Heart right ventricle (tissue), 16 donors: Measurements from ENCODE around the gene ADPRS. TPM values are rescaled to one million over a fixed set of nuclear protein-coding genes. Genes with fewer than 3 reads are reported as not detected.

Experiments used
- ATAC-seq, 8 donors: fragments of 200-7000 bp; cut with Tn5 transposase; one replicate each; pipeline ENCODE4 v1.9.1; 2020; ENCODE audit warnings: mild to moderate bottlenecking in 8 of 8, moderate library complexity in 8 of 8, moderate number of reproducible peaks in 1 of 8
- DNase-seq, 2 donors: peaks; one replicate each; pipeline ENCODE4 v3.0.0-alpha.2; 2020
- H3K27ac ChIP-seq, 10 donors: fragments of 200-600 bp; sonication (generic) in 2 of 10; one replicate each; pipeline versions ENCODE4 v1.5.0 to v1.8.0; 2020 to 2022; ENCODE audit warnings: mild to moderate bottlenecking in 3 of 10
- H3K27me3 ChIP-seq, 7 donors: fragments of 200-600 bp; one replicate each; pipeline ENCODE4 v1.8.0; 2021 to 2022; ENCODE audit warnings: mild to moderate bottlenecking in 2 of 7
- H3K36me3 ChIP-seq, 9 donors: fragments of 200-600 bp; sonication (generic) in 1 of 9; one replicate each; pipeline versions ENCODE4 v1.5.0 to v1.8.0; 2020 to 2022; ENCODE audit warnings: mild to moderate bottlenecking in 2 of 9
- H3K4me1 ChIP-seq, 9 donors: fragments of 200-600 bp; sonication (generic) in 1 of 9; one replicate each; pipeline versions ENCODE4 v1.5.0 to v1.8.0; 2020 to 2022; ENCODE audit warnings: mild to moderate bottlenecking in 4 of 9
- H3K4me3 ChIP-seq, 10 donors: fragments of 200-600 bp; sonication (generic) in 2 of 10; one replicate each; pipeline versions ENCODE4 v1.5.0 to v1.8.0; 2020 to 2022; ENCODE audit warnings: mild to moderate bottlenecking in 7 of 10, moderate library complexity in 2 of 10
- H3K9me3 ChIP-seq, 11 donors: fragments of 200-600 bp in 10 of 11; sonication (generic) in 2 of 11; one replicate each; pipeline versions ENCODE4 v1.5.0 to v1.8.0; 2013 to 2022; ENCODE audit warnings: mild to moderate bottlenecking in 2 of 11, control low read depth in 1 of 11, moderate library complexity in 1 of 11
- WGBS, 2 donors: extraction: QIAGEN DNeasy Blood & Tissue Kit; methylation state at CpG; one replicate each; pipeline ENCODE4 v1.1.7; 2013; ENCODE audit warnings: inconsistent platforms in 1 of 2; 5-methylcytosine and 5-hydroxymethylcytosine counted together
- intact Hi-C, 10 donors: fragments of 100-400 bp; cut with DNase I; formaldehyde crosslinking; loops; one replicate each; pipeline versions ENCODE4 v1.11.1 to v1.14.2; 2022
- polyA plus RNA-seq, 2 donors: library from polyadenylated mRNA; stranded (reverse); fragments of 200-250 nt; gene quantifications; one replicate each; pipeline ENCODE4 v1.2.3, GENCODE V29; 2013
- total RNA-seq, 10 donors: library from RNA; stranded (reverse); fragmentation: NEBNext Ultra II Directional in 3 of 10; extraction: Animal tissue kit (Norgen Biotek cat#: 25700) in 3 of 10; gene quantifications; one replicate each; pipeline versions ENCODE4 v1.2.1 to v1.2.4, GENCODE V29; 2021 to 2023
- TF ChIP-seq, protein P1 (sequence below), 9 donors: fragments of 200-600 bp; sonication (generic) in 2 of 9; IDR thresholded peaks; one replicate each; pipeline versions ENCODE4 v1.5.0 to v1.8.0; 2021 to 2022; ENCODE audit warnings: antibody characterized with exemption in 9 of 9, mild to moderate bottlenecking in 5 of 9, moderate library complexity in 1 of 9
- donor health status: Arrhythmogenic right ventricular cardiomyopathy.
- donor health status: ischemic (EF 13 %, LVEDD 7.1; RV severe dilation, severe dysfunction).
- donor health status: healthy with polysubstance abuse.
- donor health status: DM: no; HTN: yes; CAD: no.
- donor health status: DM: no; HTN: no; CAD: no.
- donor health status: ischemic (EF 25% LVEDD 6.9; RV normal size, moderate dysfunction).
- donor health status: ischemic (EF 25% LVEDD 5.7; RV mildly dilated, moderate dysfunction).
- donor health status: healthy.
- donor health status: DM: yes; HTN: yes; CAD: no.
- donor health status: Ischemic cardiomyopathy.
- donor health status: ischemic (EF 35%, LVEDD 5.7; RV mildly dilated, moderate dysfunction).
- donor health status: nonischemic (EF 11% LVEDD 7.7; RV severe dilation, severe dysfunction).
- donor health status: DM: yes; HTN: yes; CAD: no.
- donor health status: PGD.
- donor health status: ischemic (EF 29% LVEDD 5.4; RV normal size, mild dysfunction).
- donor health status: nonischemic (EF 23%, LVEDD 6.1; RV moderate dilation, normal function).

The ADPRS gene
- total and polyA plus RNA-seq, 12 donors: 11.0 to 24.3 (median 15.6) TPM

DNA sequence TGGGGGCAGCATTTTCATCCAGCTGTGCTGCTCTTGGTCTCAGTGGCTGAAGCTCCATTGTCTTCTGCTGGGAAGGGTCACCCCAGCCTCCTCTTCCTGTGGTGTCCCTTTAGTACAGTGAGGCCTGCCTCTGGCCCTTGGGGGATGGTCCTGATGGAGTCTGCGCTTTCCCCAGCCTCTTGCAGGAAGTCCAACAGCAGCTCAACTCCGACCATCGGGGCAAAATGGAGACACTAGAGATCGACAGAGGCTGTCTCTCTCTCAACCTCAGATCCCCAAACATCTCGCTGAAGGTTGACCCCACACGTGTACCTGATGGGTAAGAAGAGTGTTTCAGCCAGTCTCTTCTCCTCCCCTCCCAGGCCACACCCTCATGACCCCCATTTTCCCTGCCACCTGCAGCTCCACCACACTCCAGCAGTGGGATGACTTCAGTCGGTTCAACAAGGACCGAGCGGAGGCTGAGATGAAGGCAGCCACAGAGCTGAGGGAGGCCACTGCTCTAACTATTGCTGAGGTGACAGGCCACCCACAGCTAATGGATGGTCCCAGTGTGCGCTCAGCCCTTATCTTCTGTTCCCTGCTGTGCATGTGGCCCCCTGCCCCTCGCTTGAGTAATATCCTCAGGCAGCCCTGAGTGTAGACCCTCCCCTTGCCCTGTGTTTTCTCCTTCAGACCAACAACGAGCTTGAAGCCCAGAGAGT, 2.0 kb upstream of the ADPRS start:
- no peak overlapping the region for H3K27ac ChIP-seq
- H3K36me3 ChIP-seq: peaks cover 0 to 18% (median 6%) of the 10 kb centered on the region in 9 donors
- intact Hi-C loops: loop anchor here in 4 of 10 donors (5.0 to 10.0 kb wide), 3 partner anchors 152 to 229 kb away; partner anchors contain the start of genes AGO1 (in 2 of the 4) and AGO3 (in 1 of the 4)
- TF ChIP-seq, protein P1, sequence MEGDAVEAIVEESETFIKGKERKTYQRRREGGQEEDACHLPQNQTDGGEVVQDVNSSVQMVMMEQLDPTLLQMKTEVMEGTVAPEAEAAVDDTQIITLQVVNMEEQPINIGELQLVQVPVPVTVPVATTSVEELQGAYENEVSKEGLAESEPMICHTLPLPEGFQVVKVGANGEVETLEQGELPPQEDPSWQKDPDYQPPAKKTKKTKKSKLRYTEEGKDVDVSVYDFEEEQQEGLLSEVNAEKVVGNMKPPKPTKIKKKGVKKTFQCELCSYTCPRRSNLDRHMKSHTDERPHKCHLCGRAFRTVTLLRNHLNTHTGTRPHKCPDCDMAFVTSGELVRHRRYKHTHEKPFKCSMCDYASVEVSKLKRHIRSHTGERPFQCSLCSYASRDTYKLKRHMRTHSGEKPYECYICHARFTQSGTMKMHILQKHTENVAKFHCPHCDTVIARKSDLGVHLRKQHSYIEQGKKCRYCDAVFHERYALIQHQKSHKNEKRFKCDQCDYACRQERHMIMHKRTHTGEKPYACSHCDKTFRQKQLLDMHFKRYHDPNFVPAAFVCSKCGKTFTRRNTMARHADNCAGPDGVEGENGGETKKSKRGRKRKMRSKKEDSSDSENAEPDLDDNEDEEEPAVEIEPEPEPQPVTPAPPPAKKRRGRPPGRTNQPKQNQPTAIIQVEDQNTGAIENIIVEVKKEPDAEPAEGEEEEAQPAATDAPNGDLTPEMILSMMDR (IDR thresholded peaks at IDR 0.05): no peak
- WGBS, 2 donors: 76 to 81% methylated on average over 12 of the region's 12 CpGs
- DNase-seq (no peak), ATAC-seq (no peak)
- peaks cover 4 to 35% (median 23%) of the 10 kb centered on the region in 7 donors for H3K27me3 ChIP-seq
- H3K4me1 ChIP-seq: peaks cover 0 to 43% (median 39%) of the 10 kb centered on the region in 9 donors
- no peak overlapping the region for H3K4me3 ChIP-seq
- H3K9me3 ChIP-seq: no peaks in the 10 kb centered on the region

GRCh38 chr1:36087233-36088123, 1.2 kb upstream of the ADPRS start:
- Histone ChIP-seq H3K4me3 (no peak overlapping the region), H3K27ac (no peak overlapping the region), H3K36me3 (peaks cover 0 to 26% (median 7%) of the 10 kb centered on the region in 9 donors), H3K9me3 (no peaks in the 10 kb centered on the region), H3K27me3 (peaks cover 4 to 34% (median 23%) of the 10 kb centered on the region in 7 donors), H3K4me1 (peaks cover 0 to 43% (median 39%) of the 10 kb centered on the region in 9 donors)
- ATAC-seq (peak in 1 of 8 donors; percentile 2), DNase-seq (no peak)
- intact Hi-C loops: loop anchor here in 4 of 10 donors (5.0 to 10.0 kb wide), 3 partner anchors 153 to 230 kb away; partner anchors contain the start of genes AGO1 (in 2 of the 4) and AGO3 (in 1 of the 4)
- TF ChIP-seq, protein P1 (IDR thresholded peaks at IDR 0.05): no peak
- 87 to 88% methylated on average over 31 of the region's 31 CpGs for WGBS, 2 donors

GRCh38 chr1:36088265-36088576, 471 bp upstream of the ADPRS start:
- no peaks in the 10 kb centered on the region for H3K9me3 ChIP-seq
- TF ChIP-seq, protein P1 (IDR thresholded peaks at IDR 0.05): no peak
- peaks cover 0 to 33% (median 14%) of the 10 kb centered on the region in 9 donors for H3K36me3 ChIP-seq
- peaks cover 4 to 29% (median 23%) of the 10 kb centered on the region in 7 donors for H3K27me3 ChIP-seq
- intact Hi-C loops: loop anchor here in 4 of 10 donors (5.0 to 10.0 kb wide), 3 partner anchors 153 to 231 kb away; partner anchors contain the start of genes AGO1 (in 2 of the 4) and AGO3 (in 1 of the 4)
- peak overlapping the region; percentile 74 to 98 (median 90) for H3K27ac ChIP-seq
- H3K4me1 ChIP-seq: peaks cover under 1 to 50% (median 45%) of the 10 kb centered on the region in 9 donors
- 29 to 35% methylated on average over 8 of the region's 8 CpGs for WGBS, 2 donors
- H3K4me3 ChIP-seq: peak overlapping the region; percentile 81 to 99 (median 92)
- DNase-seq (no peak), ATAC-seq (peak in 4 of 8 donors; percentile 2 to 54 (median 16))
